ENCODE results near the gene TCF23.
"Not testable (repeated sequence)": the region's sequence is repeated elsewhere in the genome, so short reads cannot be mapped to it uniquely, and the experiment has no call there.

The TCF23 gene

GRCh38 chr2:27148801-27149439, at the start of gene TCF23:
TCF23 (plus strand) TSS chr2:27149004; CDS start chr2:27149134, 130 bp downstream.
- DNase-seq: no peak

- DNase-seq: no peak
Observed at GRCh38 chr2:27099334-27099955, 49.4 kb upstream of the TCF23 start.

GRCh38 chr2:27100036-27100435, 48.8 kb upstream of the TCF23 start:
- DNase-seq: no peak

- DNase-seq: no peak
Observed at GRCh38 chr2:27102329-27102728, 46.5 kb upstream of the TCF23 start.

GRCh38 chr2:27105981-27106380, 42.8 kb upstream of the TCF23 start:
- DNase-seq: no peak

- no peak for DNase-seq
Observed at GRCh38 chr2:27108221-27108620, 40.6 kb upstream of the TCF23 start.

GRCh38 chr2:27109083-27109482, 39.7 kb upstream of the TCF23 start:
- DNase-seq: no peak

- not testable (repeated sequence) for DNase-seq
Observed at GRCh38 chr2:27110603-27111352, 38.0 kb upstream of the TCF23 start.

- DNase-seq: not testable (repeated sequence)
Observed at GRCh38 chr2:27111392-27112078, 37.3 kb upstream of the TCF23 start.

GRCh38 chr2:27115519-27115918, 33.3 kb upstream of the TCF23 start:
- DNase-seq: no peak

- no peak for DNase-seq
Observed at GRCh38 chr2:27117995-27118524, 30.7 kb upstream of the TCF23 start.

- no peak for DNase-seq
Observed at GRCh38 chr2:27118525-27119329, 30.1 kb upstream of the TCF23 start, which contains the start of gene CGREF1. CGREF1 (minus strand) TSS chr2:27119128; CDS start chr2:27104366, 14,762 bp downstream.

- DNase-seq: not testable (repeated sequence)
Observed at GRCh38 chr2:27119330-27119670, 29.5 kb upstream of the TCF23 start.

GRCh38 chr2:27121906-27122305, 26.9 kb upstream of the TCF23 start:
- DNase-seq: no peak

GRCh38 chr2:27122791-27123190, 26.0 kb upstream of the TCF23 start:
- no peak for DNase-seq

GRCh38 chr2:27123302-27124150, 25.3 kb upstream of the TCF23 start, which contains the start of gene ABHD1:
ABHD1 (plus strand) TSS chr2:27123815; CDS start chr2:27123949, 134 bp downstream.
- DNase-seq: peak; percentile 19 to 28 (median 24)

GRCh38 chr2:27125104-27125503, 23.7 kb upstream of the TCF23 start:
- no peak for DNase-seq

GRCh38 chr2:27126252-27126710, 22.5 kb upstream of the TCF23 start:
- DNase-seq: no peak

GRCh38 chr2:27127883-27128667, 20.7 kb upstream of the TCF23 start:
- DNase-seq: no peak

Data from activated CD4-positive, CD25-positive, alpha-beta regulatory T cell (primary cell).